ENCODE results near the gene MCC.

GRCh38 chr5:113179156-113179555 lies 309.1 kb downstream of the MCC start:
- TF ChIP-seq CTCF (IDR thresholded peaks at IDR 0.05; ENCODE audit: insufficient read depth, low read length) (no peak), POLR2AphosphoS5 (IDR thresholded peaks at IDR 0.05; ENCODE audit: low read depth) (no peak), GABPA (IDR thresholded peaks at IDR 0.05; ENCODE audit: low read depth) (no peak)
